HepG2 (cell line): ENCODE results near the gene ZNF829. TPM values are rescaled to one million over a fixed set of nuclear protein-coding genes. Genes with fewer than 3 reads are reported as not detected.

Experiments
- ATAD3A ChIP-seq: sonication (generic); formaldehyde crosslinking; IDR thresholded peaks from 2 replicates; pipeline ENCODE4 v1.4.0; 2020; ENCODE audit warnings: missing genetic modification reagents
- NFIB ChIP-seq: sonication (generic); formaldehyde crosslinking; IDR thresholded peaks from 2 replicates; pipeline ENCODE4 v1.9.0; 2021; ENCODE audit warnings: missing genetic modification reagents, mild to moderate bottlenecking, borderline replicate concordance
- NR1H2 ChIP-seq: sonication (generic); formaldehyde crosslinking; IDR thresholded peaks from 2 replicates; pipeline ENCODE4 v1.8.1; 2022; ENCODE audit warnings: low read depth, missing genetic modification reagents, borderline replicate concordance
- THAP11 ChIP-seq: IDR thresholded peaks from 2 replicates; pipeline ENCODE4 v1.6.1; 2016; ENCODE audit warnings: missing biosample characterization, missing genetic modification reagents
- TOE1 ChIP-seq: sonication (generic); formaldehyde crosslinking; IDR thresholded peaks from 2 replicates; pipeline ENCODE4 v1.4.0; 2020; ENCODE audit warnings: mild to moderate bottlenecking, missing genetic modification reagents
- polyA plus RNA-seq, 8 experiments: library from polyadenylated mRNA; depleted of rRNA in 3 of 8; stranded (reverse) in 7 of 8; unstranded in 1 of 8; fragments of >200 nt; fragmentation: Illumina TruSeq in 4 of 8; extraction: Trizol in 4 of 8; gene quantifications; 2 replicates each; pipeline versions ENCODE4 v1.2.1 to v1.2.3, GENCODE V29; 2011 to 2016; ENCODE audit warnings: low read depth in 4 of 8, missing spikeins in 1 of 8, mixed read lengths in 1 of 8; ENCODE audit not compliant: insufficient read depth in 1 of 8
- total RNA-seq, 5 experiments: library from RNA; depleted of rRNA; stranded (reverse); fragments of >200 nt; fragmentation: Illumina TruSeq; extraction: Trizol; gene quantifications; 2 replicates each; pipeline ENCODE4 v1.2.3, GENCODE V29; 2016; ENCODE audit warnings: low read depth in 1 of 5
- TF ChIP-seq, protein P1 (sequence below): sonication (generic); formaldehyde crosslinking; IDR thresholded peaks from 2 replicates; pipeline ENCODE4 v1.5.0; 2020; ENCODE audit warnings: missing genetic modification reagents
- TF ChIP-seq, protein P2 (sequence below): sonication (generic); formaldehyde crosslinking; IDR thresholded peaks from 2 replicates; pipeline ENCODE4 v1.5.1; 2020; ENCODE audit warnings: mild to moderate bottlenecking, missing genetic modification reagents, moderate library complexity
- TF ChIP-seq, protein P3 (sequence below): sonication (generic); formaldehyde crosslinking; IDR thresholded peaks from 2 replicates; pipeline ENCODE4 v1.4.0; 2020; ENCODE audit warnings: mild to moderate bottlenecking, missing genetic modification reagents, borderline replicate concordance

The ZNF829 gene
- total and polyA plus RNA-seq, 2 of the 13 experiments (the other 11 are each of a cell fraction or from before 2014, with no cell fraction given), result 0.15 to 0.86 TPM

DNA sequence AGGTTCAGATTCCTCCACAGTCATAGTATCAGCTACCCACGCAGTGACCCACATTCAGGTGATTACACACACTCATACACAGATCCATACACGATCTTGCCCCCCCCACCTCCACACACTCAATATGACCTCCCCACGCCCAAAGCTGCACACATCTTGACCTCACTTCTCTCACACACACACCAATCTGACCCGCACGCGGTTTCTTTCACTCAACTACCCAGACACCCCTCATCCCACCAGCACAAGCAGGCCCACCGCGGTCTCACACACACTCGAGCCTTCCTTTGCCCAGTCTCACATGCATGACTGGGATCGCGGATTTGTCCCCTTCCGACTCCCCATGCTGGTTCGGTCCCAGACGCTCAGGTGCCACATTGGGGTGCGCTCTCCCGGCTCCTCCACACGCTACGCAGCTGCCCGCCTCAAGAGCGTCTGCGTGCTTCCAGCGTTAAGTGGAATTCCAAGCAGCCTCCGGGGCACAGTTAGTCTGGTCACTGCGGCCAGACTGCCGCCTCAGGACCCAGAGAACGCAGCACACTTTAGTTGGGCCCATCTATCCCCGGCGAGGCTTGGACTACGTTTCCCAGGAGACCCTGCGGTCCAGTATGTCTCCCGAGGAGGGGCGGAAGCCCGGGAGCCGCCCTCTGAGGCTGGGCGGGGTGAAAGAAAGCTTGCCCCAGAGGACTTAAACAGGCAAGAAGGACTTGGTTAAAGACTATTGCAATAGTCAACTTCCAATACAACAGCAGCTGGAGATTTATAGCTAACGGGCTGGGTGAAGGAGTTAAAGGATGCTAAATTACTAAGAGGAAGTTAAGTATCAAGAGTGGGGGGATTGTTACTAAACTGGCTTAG lies 66.2 kb downstream of the ZNF829 start (continued):
- no peak for TF ChIP-seq ATAD3A (CRISPR knock-in tag)
- TF ChIP-seq NR1H2 (CRISPR knock-in tag), result no peak
- TF ChIP-seq NFIB, result no peak
- TF ChIP-seq THAP11 (CRISPR knock-in tag), result peak; percentile 93
- TF ChIP-seq, protein P1, sequence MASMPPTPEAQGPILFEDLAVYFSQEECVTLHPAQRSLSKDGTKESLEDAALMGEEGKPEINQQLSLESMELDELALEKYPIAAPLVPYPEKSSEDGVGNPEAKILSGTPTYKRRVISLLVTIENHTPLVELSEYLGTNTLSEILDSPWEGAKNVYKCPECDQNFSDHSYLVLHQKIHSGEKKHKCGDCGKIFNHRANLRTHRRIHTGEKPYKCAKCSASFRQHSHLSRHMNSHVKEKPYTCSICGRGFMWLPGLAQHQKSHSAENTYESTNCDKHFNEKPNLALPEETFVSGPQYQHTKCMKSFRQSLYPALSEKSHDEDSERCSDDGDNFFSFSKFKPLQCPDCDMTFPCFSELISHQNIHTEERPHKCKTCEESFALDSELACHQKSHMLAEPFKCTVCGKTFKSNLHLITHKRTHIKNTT (CRISPR knock-in tag), result no peak
- TF ChIP-seq, protein P2, sequence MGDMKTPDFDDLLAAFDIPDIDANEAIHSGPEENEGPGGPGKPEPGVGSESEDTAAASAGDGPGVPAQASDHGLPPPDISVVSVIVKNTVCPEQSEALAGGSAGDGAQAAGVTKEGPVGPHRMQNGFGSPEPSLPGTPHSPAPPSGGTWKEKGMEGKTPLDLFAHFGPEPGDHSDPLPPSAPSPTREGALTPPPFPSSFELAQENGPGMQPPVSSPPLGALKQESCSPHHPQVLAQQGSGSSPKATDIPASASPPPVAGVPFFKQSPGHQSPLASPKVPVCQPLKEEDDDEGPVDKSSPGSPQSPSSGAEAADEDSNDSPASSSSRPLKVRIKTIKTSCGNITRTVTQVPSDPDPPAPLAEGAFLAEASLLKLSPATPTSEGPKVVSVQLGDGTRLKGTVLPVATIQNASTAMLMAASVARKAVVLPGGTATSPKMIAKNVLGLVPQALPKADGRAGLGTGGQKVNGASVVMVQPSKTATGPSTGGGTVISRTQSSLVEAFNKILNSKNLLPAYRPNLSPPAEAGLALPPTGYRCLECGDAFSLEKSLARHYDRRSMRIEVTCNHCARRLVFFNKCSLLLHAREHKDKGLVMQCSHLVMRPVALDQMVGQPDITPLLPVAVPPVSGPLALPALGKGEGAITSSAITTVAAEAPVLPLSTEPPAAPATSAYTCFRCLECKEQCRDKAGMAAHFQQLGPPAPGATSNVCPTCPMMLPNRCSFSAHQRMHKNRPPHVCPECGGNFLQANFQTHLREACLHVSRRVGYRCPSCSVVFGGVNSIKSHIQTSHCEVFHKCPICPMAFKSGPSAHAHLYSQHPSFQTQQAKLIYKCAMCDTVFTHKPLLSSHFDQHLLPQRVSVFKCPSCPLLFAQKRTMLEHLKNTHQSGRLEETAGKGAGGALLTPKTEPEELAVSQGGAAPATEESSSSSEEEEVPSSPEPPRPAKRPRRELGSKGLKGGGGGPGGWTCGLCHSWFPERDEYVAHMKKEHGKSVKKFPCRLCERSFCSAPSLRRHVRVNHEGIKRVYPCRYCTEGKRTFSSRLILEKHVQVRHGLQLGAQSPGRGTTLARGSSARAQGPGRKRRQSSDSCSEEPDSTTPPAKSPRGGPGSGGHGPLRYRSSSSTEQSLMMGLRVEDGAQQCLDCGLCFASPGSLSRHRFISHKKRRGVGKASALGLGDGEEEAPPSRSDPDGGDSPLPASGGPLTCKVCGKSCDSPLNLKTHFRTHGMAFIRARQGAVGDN (CRISPR knock-in tag), result peak; percentile 74
- TF ChIP-seq, protein P3, sequence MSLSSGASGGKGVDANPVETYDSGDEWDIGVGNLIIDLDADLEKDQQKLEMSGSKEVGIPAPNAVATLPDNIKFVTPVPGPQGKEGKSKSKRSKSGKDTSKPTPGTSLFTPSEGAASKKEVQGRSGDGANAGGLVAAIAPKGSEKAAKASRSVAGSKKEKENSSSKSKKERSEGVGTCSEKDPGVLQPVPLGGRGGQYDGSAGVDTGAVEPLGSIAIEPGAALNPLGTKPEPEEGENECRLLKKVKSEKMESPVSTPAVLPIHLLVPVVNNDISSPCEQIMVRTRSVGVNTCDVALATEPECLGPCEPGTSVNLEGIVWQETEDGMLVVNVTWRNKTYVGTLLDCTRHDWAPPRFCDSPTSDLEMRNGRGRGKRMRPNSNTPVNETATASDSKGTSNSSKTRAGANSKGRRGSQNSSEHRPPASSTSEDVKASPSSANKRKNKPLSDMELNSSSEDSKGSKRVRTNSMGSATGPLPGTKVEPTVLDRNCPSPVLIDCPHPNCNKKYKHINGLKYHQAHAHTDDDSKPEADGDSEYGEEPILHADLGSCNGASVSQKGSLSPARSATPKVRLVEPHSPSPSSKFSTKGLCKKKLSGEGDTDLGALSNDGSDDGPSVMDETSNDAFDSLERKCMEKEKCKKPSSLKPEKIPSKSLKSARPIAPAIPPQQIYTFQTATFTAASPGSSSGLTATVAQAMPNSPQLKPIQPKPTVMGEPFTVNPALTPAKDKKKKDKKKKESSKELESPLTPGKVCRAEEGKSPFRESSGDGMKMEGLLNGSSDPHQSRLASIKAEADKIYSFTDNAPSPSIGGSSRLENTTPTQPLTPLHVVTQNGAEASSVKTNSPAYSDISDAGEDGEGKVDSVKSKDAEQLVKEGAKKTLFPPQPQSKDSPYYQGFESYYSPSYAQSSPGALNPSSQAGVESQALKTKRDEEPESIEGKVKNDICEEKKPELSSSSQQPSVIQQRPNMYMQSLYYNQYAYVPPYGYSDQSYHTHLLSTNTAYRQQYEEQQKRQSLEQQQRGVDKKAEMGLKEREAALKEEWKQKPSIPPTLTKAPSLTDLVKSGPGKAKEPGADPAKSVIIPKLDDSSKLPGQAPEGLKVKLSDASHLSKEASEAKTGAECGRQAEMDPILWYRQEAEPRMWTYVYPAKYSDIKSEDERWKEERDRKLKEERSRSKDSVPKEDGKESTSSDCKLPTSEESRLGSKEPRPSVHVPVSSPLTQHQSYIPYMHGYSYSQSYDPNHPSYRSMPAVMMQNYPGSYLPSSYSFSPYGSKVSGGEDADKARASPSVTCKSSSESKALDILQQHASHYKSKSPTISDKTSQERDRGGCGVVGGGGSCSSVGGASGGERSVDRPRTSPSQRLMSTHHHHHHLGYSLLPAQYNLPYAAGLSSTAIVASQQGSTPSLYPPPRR, result 0 out of 2 replicates have a peak, but pooled peaks have one; percentile 23
- no peak for TF ChIP-seq TOE1
